Thymus (tissue), 2 donors: Measurements from ENCODE around the gene DAW1. TPM values are rescaled to one million over a fixed set of nuclear protein-coding genes. Genes with fewer than 3 reads are reported as not detected.

ENCODE experiments used
- polyA plus RNA-seq: library from polyadenylated mRNA; stranded (reverse); fragments of 200-250 nt; gene quantifications from one replicate; pipeline ENCODE4 v1.2.3, GENCODE V29; 2013
- total RNA-seq: library from RNA; stranded (reverse); fragments of 120-200 nt; gene quantifications from one replicate; pipeline ENCODE4 v1.2.4, GENCODE V29; 2013
- donor health status: healthy.

The DAW1 gene
- total and polyA plus RNA-seq, 2 donors, result 0.28 to 0.34 TPM

Other genes starting within 250 kb of the DAW1 start
- not detected for gene SCYGR5, start 204.8 kb upstream of the DAW1 start, total RNA-seq
- not detected for gene SCYGR5, start 204.8 kb upstream of the DAW1 start, polyA plus RNA-seq
- 0.57 TPM for gene SLC19A3, start 153.6 kb upstream of the DAW1 start, total RNA-seq
- 0.78 TPM for gene SLC19A3, start 153.6 kb upstream of the DAW1 start, polyA plus RNA-seq
- gene SCYGR6, start 146.9 kb upstream of the DAW1 start, total RNA-seq, result not detected
- not detected for gene SCYGR6, start 146.9 kb upstream of the DAW1 start, polyA plus RNA-seq
- not detected for gene SCYGR7, start 143.3 kb upstream of the DAW1 start, total RNA-seq
- gene SCYGR7, start 143.3 kb upstream of the DAW1 start, polyA plus RNA-seq, result not detected
- gene SCYGR8, start 125.7 kb upstream of the DAW1 start, total RNA-seq, result not detected
- not detected for gene SCYGR8, start 125.7 kb upstream of the DAW1 start, polyA plus RNA-seq
- 2.8 TPM for gene CCL20, start 57.8 kb upstream of the DAW1 start, total RNA-seq
- gene CCL20, start 57.8 kb upstream of the DAW1 start, polyA plus RNA-seq, result 15.0 TPM